ENCODE results near the gene CAPZB.

- no peak for TF ChIP-seq POLR2AphosphoS5 (IDR thresholded peaks at IDR 0.05)
- TF ChIP-seq, protein P1, sequence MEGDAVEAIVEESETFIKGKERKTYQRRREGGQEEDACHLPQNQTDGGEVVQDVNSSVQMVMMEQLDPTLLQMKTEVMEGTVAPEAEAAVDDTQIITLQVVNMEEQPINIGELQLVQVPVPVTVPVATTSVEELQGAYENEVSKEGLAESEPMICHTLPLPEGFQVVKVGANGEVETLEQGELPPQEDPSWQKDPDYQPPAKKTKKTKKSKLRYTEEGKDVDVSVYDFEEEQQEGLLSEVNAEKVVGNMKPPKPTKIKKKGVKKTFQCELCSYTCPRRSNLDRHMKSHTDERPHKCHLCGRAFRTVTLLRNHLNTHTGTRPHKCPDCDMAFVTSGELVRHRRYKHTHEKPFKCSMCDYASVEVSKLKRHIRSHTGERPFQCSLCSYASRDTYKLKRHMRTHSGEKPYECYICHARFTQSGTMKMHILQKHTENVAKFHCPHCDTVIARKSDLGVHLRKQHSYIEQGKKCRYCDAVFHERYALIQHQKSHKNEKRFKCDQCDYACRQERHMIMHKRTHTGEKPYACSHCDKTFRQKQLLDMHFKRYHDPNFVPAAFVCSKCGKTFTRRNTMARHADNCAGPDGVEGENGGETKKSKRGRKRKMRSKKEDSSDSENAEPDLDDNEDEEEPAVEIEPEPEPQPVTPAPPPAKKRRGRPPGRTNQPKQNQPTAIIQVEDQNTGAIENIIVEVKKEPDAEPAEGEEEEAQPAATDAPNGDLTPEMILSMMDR (IDR thresholded peaks at IDR 0.05): no peak
- no peak for TF ChIP-seq POLR2A (IDR thresholded peaks at IDR 0.05)
- no peak for TF ChIP-seq EP300 (IDR thresholded peaks at IDR 0.05)
Measured at GRCh38 chr1:19376428-19377372, 108.6 kb downstream of the CAPZB start.

All from sigmoid colon (tissue), 4 donors.